GM12878 (cell line): ENCODE data around the gene PSMD13. TPM values are rescaled to one million over a fixed set of nuclear protein-coding genes. Genes with fewer than 3 reads are reported as not detected.
A peak's percentile ranks its signal among the peaks of the same experiment; 100 is the strongest.

ENCODE experiments used
- CHD2 ChIP-seq: IDR thresholded peaks from 2 replicates; pipeline ENCODE4 v1.6.1; 2011; ENCODE audit warnings: low read depth, low read length, improper control_type of control experiment, borderline replicate concordance
- CREB1 ChIP-seq: IDR thresholded peaks from 2 replicates; pipeline ENCODE4 v1.6.1; 2012; ENCODE audit warnings: low read depth, mild to moderate bottlenecking, inconsistent platforms
- MXI1 ChIP-seq: fragments of 150-350 bp; IDR thresholded peaks from 2 replicates; pipeline ENCODE4 v1.6.1; 2011; ENCODE audit warnings: low read depth, mild to moderate bottlenecking, inconsistent platforms, low read length, improper control_type of control experiment
- NBN ChIP-seq: fragments of 450-650 bp; IDR thresholded peaks from 2 replicates; pipeline ENCODE4 v1.6.1; 2016
- NFYB ChIP-seq: IDR thresholded peaks from 2 replicates; pipeline ENCODE4 v1.6.1; 2011; ENCODE audit warnings: low read depth, mild to moderate bottlenecking, low read length, improper control_type of control experiment, moderate library complexity; ENCODE audit not compliant: insufficient read depth
- POLR2A ChIP-seq: IDR thresholded peaks from 2 replicates; pipeline ENCODE4 v1.6.1; 2011; ENCODE audit warnings: low read depth, mild to moderate bottlenecking, low read length
- SUPT20H ChIP-seq: IDR thresholded peaks from 2 replicates; pipeline ENCODE4 v1.6.1; 2011; ENCODE audit warnings: low read depth, mild to moderate bottlenecking, low read length, moderate library complexity, borderline replicate concordance; ENCODE audit not compliant: control insufficient read depth
- SUZ12 ChIP-seq: fragments of 200-600 bp; sonication (generic); IDR thresholded peaks from one replicate; pipeline ENCODE4 v1.6.1; 2018; ENCODE audit warnings: antibody characterized with exemption, mild to moderate bottlenecking; ENCODE audit not compliant: unreplicated experiment
- TBL1XR1 ChIP-seq: IDR thresholded peaks from 2 replicates; pipeline ENCODE4 v1.6.1; 2012; ENCODE audit warnings: low read depth, low read length, improper control_type of control experiment
- ZNF24 ChIP-seq: fragments of 450-650 bp; IDR thresholded peaks from 2 replicates; pipeline ENCODE4 v1.6.1; 2017; ENCODE audit warnings: antibody characterized with exemption, mild to moderate bottlenecking
- polyA plus RNA-seq, 11 experiments: library from polyadenylated mRNA; depleted of rRNA in 4 of 11; unstranded in 6 of 11; stranded (reverse) in 5 of 11; fragments of >200 nt; fragmentation: Nextera tagmentation in 4 of 11; fragmentation: Illumina TruSeq in 1 of 11; extraction: Ambion mirVana in 4 of 11; extraction: Trizol in 1 of 11; gene quantifications; 1 replicate in 1 of 11; 2 replicates in 10 of 11; pipeline versions ENCODE4 v1.2.1 to v1.2.3, GENCODE V29; 2011 to 2016; ENCODE audit warnings: inconsistent platforms in 2 of 11, missing spikeins in 2 of 11, low read depth in 1 of 11
- total RNA-seq, 4 experiments: library from RNA; depleted of rRNA in 3 of 4; stranded (reverse); fragments of >200 nt in 3 of 4; fragmentation: Illumina TruSeq in 1 of 4; extraction: Trizol in 1 of 4; gene quantifications; 2 replicates each; pipeline versions ENCODE4 v1.2.1 to v1.2.3, GENCODE V29; 2013 to 2021
- TF ChIP-seq, protein P1 (sequence below): fragments of 450-650 bp; IDR thresholded peaks from 2 replicates; pipeline ENCODE4 v1.6.1; 2017; ENCODE audit warnings: mild to moderate bottlenecking
- TF ChIP-seq, protein P2 (sequence below): fragments of 150-350 bp; IDR thresholded peaks from 2 replicates; pipeline ENCODE4 v1.6.1; 2014; ENCODE audit warnings: mild to moderate bottlenecking, low read depth, low read length
- TF ChIP-seq, protein P3 (sequence below): IDR thresholded peaks from 2 replicates; pipeline ENCODE4 v1.6.1; 2012; ENCODE audit warnings: improper control_type of control experiment, low read depth, low read length; ENCODE audit not compliant: insufficient replicate concordance
- TF ChIP-seq, protein P4 (sequence below): fragments of 450-650 bp; IDR thresholded peaks from 2 replicates; pipeline ENCODE4 v1.6.1; 2014; ENCODE audit warnings: mild to moderate bottlenecking
- TF ChIP-seq, protein P5 (sequence below): fragments of 450-650 bp; IDR thresholded peaks from 2 replicates; pipeline ENCODE4 v1.6.1; 2016; ENCODE audit warnings: mild to moderate bottlenecking
- TF ChIP-seq, protein P6 (sequence below): fragments of 450-650 bp; IDR thresholded peaks from 2 replicates; pipeline ENCODE4 v1.6.1; 2017; ENCODE audit warnings: borderline replicate concordance

The PSMD13 gene
- total and polyA plus RNA-seq, 10 of the 15 experiments (the other 5 are each of a cell fraction or from before 2014, with no cell fraction given), result 141 to 303 (median 177) TPM

DNA sequence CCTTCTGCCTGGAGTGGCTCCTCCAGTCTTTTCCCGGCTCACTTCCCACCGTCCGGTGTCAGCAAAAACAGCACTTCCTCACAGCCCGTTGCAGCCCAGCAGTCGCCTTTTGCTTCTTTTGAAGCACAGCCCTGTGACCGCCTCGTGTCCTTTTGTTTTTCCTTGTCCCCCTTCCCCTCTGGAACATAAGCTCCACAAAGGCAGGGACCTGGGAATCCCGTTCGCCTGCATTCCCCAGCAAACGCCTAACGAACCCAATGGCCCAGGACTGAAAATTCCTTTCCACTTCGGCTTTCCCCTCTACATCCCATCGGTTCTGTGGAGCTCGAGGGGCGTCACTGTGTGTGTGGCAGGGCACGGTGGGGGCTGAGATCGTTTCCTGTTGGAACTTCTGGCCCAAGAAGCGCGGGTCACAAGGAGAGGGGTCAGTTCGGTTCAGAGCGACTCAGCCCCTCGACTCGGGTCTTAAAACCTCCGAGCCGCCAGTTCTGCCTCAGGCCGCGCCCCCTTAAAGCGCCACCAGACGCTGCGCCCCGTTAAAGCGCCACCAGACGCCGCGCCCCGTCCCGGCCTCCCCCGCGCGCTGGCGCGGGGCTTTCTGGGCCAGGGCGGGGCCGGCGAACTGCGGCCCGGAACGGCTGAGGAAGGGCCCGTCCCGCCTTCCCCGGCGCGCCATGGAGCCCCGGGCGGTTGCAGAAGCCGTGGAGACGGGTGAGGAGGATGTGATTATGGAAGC is 28.4 kb upstream of the PSMD13 start (continued):
- TF ChIP-seq, protein P1, sequence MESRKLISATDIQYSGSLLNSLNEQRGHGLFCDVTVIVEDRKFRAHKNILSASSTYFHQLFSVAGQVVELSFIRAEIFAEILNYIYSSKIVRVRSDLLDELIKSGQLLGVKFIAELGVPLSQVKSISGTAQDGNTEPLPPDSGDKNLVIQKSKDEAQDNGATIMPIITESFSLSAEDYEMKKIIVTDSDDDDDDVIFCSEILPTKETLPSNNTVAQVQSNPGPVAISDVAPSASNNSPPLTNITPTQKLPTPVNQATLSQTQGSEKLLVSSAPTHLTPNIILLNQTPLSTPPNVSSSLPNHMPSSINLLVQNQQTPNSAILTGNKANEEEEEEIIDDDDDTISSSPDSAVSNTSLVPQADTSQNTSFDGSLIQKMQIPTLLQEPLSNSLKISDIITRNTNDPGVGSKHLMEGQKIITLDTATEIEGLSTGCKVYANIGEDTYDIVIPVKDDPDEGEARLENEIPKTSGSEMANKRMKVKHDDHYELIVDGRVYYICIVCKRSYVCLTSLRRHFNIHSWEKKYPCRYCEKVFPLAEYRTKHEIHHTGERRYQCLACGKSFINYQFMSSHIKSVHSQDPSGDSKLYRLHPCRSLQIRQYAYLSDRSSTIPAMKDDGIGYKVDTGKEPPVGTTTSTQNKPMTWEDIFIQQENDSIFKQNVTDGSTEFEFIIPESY, result no peak
- TF ChIP-seq, protein P2, sequence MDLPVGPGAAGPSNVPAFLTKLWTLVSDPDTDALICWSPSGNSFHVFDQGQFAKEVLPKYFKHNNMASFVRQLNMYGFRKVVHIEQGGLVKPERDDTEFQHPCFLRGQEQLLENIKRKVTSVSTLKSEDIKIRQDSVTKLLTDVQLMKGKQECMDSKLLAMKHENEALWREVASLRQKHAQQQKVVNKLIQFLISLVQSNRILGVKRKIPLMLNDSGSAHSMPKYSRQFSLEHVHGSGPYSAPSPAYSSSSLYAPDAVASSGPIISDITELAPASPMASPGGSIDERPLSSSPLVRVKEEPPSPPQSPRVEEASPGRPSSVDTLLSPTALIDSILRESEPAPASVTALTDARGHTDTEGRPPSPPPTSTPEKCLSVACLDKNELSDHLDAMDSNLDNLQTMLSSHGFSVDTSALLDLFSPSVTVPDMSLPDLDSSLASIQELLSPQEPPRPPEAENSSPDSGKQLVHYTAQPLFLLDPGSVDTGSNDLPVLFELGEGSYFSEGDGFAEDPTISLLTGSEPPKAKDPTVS, result no peak
- TF ChIP-seq, protein P3, sequence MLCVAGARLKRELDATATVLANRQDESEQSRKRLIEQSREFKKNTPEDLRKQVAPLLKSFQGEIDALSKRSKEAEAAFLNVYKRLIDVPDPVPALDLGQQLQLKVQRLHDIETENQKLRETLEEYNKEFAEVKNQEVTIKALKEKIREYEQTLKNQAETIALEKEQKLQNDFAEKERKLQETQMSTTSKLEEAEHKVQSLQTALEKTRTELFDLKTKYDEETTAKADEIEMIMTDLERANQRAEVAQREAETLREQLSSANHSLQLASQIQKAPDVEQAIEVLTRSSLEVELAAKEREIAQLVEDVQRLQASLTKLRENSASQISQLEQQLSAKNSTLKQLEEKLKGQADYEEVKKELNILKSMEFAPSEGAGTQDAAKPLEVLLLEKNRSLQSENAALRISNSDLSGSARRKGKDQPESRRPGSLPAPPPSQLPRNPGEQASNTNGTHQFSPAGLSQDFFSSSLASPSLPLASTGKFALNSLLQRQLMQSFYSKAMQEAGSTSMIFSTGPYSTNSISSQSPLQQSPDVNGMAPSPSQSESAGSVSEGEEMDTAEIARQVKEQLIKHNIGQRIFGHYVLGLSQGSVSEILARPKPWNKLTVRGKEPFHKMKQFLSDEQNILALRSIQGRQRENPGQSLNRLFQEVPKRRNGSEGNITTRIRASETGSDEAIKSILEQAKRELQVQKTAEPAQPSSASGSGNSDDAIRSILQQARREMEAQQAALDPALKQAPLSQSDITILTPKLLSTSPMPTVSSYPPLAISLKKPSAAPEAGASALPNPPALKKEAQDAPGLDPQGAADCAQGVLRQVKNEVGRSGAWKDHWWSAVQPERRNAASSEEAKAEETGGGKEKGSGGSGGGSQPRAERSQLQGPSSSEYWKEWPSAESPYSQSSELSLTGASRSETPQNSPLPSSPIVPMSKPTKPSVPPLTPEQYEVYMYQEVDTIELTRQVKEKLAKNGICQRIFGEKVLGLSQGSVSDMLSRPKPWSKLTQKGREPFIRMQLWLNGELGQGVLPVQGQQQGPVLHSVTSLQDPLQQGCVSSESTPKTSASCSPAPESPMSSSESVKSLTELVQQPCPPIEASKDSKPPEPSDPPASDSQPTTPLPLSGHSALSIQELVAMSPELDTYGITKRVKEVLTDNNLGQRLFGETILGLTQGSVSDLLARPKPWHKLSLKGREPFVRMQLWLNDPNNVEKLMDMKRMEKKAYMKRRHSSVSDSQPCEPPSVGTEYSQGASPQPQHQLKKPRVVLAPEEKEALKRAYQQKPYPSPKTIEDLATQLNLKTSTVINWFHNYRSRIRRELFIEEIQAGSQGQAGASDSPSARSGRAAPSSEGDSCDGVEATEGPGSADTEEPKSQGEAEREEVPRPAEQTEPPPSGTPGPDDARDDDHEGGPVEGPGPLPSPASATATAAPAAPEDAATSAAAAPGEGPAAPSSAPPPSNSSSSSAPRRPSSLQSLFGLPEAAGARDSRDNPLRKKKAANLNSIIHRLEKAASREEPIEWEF, result no peak
- TF ChIP-seq NFYB (no peak), CREB1 (peak; percentile 69), POLR2A (peak; percentile 77), CHD2 (no peak), NBN (no peak), MXI1 (peak; percentile 73), TBL1XR1 (no peak), SUZ12 (no peak), SUPT20H (no peak), ZNF24 (no peak)
- TF ChIP-seq, protein P4, sequence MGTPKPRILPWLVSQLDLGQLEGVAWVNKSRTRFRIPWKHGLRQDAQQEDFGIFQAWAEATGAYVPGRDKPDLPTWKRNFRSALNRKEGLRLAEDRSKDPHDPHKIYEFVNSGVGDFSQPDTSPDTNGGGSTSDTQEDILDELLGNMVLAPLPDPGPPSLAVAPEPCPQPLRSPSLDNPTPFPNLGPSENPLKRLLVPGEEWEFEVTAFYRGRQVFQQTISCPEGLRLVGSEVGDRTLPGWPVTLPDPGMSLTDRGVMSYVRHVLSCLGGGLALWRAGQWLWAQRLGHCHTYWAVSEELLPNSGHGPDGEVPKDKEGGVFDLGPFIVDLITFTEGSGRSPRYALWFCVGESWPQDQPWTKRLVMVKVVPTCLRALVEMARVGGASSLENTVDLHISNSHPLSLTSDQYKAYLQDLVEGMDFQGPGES, result no peak
- TF ChIP-seq, protein P5, sequence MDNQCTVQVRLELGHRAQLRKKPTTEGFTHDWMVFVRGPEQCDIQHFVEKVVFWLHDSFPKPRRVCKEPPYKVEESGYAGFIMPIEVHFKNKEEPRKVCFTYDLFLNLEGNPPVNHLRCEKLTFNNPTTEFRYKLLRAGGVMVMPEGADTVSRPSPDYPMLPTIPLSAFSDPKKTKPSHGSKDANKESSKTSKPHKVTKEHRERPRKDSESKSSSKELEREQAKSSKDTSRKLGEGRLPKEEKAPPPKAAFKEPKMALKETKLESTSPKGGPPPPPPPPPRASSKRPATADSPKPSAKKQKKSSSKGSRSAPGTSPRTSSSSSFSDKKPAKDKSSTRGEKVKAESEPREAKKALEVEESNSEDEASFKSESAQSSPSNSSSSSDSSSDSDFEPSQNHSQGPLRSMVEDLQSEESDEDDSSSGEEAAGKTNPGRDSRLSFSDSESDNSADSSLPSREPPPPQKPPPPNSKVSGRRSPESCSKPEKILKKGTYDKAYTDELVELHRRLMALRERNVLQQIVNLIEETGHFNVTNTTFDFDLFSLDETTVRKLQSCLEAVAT, result peak; percentile 9; the same call in 1 of the 2 replicates
- TF ChIP-seq, protein P6, sequence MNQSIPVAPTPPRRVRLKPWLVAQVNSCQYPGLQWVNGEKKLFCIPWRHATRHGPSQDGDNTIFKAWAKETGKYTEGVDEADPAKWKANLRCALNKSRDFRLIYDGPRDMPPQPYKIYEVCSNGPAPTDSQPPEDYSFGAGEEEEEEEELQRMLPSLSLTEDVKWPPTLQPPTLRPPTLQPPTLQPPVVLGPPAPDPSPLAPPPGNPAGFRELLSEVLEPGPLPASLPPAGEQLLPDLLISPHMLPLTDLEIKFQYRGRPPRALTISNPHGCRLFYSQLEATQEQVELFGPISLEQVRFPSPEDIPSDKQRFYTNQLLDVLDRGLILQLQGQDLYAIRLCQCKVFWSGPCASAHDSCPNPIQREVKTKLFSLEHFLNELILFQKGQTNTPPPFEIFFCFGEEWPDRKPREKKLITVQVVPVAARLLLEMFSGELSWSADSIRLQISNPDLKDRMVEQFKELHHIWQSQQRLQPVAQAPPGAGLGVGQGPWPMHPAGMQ, result no peak
